A673 (cell line): ENCODE results near the gene ENOX1.

Source experiments
- CTCF ChIP-seq: fragments of 300-800, 200-600 bp; sonication (generic); conservative IDR thresholded peaks from 2 replicates; pipeline ENCODE4 v1.5.1; 2017; ENCODE audit warnings: low read depth, mild to moderate bottlenecking, antibody characterized with exemption, low read length, moderate library complexity, mixed read lengths
- EZH2 ChIP-seq: fragments of 200-600 bp; sonication (generic); IDR thresholded peaks from 2 replicates; pipeline ENCODE4 v1.6.1; 2017; ENCODE audit warnings: borderline replicate concordance, low read depth, mild to moderate bottlenecking, mixed read lengths, antibody characterized with exemption, low read length; ENCODE audit not compliant: poor library complexity, severe bottlenecking

GRCh38 chr13:43558939-43559338 lies 227.8 kb downstream of the ENOX1 start:
- TF ChIP-seq EZH2, result no peak
- no peak for TF ChIP-seq CTCF
